NCI-H2196 treated with DMSO at 0.1 percent for 48 hours (cell line): ENCODE measurements around the gene CYB5B.

ENCODE experiments used
- DNase-seq: peaks from one replicate; lab custom pipeline; 2025; ENCODE audit not compliant: unreplicated experiment; lab: John Stamatoyannopoulos, UW

Gene CYB5B

DNA sequence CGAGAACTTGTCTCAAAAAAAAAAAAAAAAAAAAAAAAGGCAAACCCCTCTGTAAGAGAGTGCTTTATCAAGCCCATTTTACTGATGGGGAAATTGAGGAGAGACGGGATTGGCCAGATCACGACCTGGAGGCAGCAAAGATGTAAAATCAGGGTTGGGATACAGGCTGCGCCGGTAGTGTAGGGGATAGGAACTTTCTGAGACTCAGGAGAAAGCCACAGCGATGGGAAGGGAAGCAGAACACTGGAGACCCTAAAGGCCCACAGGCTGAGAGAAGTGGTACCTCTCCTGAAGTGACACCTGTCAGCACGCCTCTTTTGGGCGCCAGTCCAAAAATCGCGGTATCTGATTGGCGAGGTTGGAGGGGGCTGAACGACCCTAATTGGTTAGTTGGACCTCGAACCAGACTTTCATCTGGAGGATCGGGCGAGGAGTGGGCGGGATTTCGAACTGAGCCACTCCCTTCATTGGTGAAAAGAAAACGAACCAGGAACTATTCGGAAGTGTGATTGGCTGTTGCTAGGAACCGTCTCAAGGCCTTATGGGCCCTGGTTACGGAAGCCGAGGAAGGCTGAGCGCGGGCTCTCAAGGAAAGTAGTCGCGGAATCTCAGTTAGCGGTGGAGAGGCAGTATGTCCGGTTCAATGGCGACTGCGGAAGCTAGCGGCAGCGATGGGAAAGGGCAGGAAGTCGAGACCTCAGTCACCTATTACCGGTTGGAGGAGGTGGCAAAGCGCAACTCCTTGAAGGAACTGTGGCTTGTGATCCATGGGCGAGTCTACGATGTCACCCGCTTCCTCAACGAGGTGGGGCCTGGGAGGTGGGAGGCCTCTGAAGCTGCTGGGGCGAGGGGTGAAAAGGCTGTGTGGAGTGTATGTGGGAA, at the start of gene CYB5B:
Gene CYB5B (plus strand): TSS at position 567 of the 882 bp plus-strand sequence. CDS start 65 bp downstream, at position 632.
- peak; percentile 85 for DNase-seq

DNA sequence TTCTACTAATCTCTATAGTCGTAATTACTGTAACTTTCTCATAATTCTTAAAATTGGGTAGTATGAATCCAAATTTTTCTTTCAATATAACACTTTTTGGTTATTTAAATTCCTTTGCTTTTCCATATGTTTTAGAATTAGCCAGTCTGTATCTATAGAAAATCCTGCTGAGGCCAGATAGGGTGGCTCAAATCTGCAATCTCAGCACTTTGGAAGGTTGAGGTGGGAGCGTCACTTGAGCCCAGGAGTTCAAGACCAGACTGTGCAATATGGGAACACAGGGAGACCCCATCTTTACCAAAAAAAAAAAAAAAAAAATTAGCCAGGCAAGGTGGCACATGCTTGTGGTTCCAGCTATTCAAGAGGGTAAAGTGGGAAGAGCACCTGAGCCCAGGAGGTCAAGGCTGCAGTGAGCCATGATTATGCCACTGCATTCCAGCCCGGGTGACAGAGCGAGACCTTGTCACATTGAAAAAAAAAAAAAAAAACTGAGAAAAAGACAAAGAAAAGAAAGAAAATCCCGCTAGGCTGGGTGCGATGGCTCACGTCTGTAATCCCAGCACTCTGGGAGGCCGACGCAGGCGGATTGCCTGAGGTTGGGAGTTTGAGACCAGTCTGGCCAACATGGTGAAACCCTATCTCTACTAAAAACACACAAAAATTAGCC, 47.9 kb upstream of the CYB5B start:
- no peak for DNase-seq

GRCh38 chr16:69378036-69378435, 46.4 kb upstream of the CYB5B start:
- no peak for DNase-seq

- no peak for DNase-seq
These were observed 45.7 kb upstream of the CYB5B start for GRCh38 chr16:69378760-69379159.

- no peak for DNase-seq
These were observed 43.2 kb upstream of the CYB5B start for GRCh38 chr16:69381231-69381630.

DNA sequence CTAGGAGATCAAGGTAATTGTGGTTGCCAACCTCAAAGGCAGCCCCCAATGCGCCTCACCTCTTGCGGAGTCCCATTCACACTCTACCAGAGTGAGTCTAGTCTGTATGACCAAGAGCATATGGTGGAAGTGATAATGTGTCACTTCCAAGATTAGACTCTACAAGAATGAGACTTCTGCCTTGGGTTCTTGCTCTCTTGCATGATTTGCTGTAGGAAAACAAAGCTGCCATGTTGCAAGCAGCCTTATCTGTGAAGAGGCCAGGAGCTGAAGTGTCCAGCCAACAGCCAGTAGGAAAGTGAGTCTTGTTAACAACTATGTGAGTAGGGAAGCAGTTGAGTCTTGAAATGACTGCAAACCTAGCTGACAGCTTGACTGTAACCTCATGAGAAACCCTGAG, 42.0 kb upstream of the CYB5B start:
- no peak for DNase-seq

GRCh38 chr16:69384974-69385373, 39.4 kb upstream of the CYB5B start:
- DNase-seq = no peak

- DNase-seq = no peak
These were observed 37.8 kb upstream of the CYB5B start for GRCh38 chr16:69386596-69386995.

- DNase-seq = no peak
These were observed 30.2 kb upstream of the CYB5B start for GRCh38 chr16:69393898-69394849.

GRCh38 chr16:69395859-69396186, 28.6 kb upstream of the CYB5B start:
- no peak for DNase-seq

DNA sequence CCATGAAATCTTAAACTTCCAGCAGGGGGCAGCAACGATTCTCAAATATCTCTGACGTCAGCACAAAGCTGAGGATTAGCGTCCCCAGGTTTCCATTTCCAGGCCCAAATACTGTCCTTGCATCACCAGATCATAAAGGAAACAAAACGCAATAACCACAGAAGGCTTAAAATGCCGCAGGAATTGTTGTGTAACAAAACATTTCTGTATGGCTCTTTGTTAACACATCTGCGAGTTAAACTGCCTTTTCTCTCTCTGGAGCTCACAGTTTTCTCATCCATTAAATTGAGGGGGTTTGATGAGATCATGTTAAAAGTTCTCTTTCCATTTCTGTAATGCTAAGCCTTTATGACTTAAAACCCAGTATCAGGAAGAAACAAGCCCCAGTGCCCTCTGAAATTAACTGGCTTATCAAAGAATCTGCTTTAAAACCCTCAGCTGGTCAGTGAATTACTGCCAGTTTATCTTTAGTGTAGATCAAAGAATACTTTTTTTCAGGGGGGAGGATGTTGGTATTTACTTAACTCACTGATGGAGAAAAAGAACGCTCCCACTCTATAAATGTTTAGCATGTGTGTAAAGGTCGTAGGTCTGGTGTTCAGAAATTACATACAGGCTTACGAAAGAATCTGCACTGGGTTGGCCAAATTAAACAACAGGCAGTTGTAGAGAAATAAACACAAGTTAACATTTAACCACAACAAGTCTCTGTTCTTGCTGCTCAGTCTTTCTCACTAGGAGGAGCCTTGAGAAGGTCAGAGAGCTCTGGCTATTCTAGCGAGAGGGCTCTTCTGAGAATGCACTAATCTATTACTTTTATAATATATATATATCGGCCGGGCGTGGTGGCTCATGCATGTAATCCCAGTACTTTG, 28.0 kb upstream of the CYB5B start:
- DNase-seq = peak; percentile 15

- DNase-seq = no peak
These were observed 26.4 kb upstream of the CYB5B start for GRCh38 chr16:69397821-69398521.

GRCh38 chr16:69399361-69399760, 25.1 kb upstream of the CYB5B start:
- DNase-seq = no peak

GRCh38 chr16:69402439-69402838, 22.0 kb upstream of the CYB5B start:
- DNase-seq = no peak

DNA sequence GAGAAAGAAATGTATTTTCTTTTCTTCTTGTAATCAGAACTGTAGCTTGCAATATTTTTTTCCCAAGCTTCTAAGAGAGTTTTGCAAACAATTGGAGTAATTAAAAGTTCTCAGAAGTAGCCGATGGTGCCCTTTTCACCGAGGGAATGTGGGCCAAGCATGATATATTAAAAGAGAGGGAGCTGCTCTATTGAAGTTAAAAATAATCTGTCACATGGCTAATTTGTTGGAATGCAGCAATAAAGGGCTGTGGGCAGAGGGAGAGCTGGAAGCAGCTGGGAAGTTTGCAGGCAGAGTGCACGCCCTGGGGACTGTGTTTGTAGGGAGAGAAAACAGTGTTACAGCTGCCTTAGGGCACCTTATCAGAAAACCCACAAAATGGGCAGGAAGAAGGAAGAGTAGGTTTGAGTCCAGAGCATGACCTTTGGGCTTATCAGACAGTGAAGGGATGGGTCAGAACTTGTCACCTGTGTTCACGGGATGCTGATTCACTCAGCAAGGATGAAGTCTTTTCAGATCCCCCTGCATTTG, 20.1 kb upstream of the CYB5B start:
- DNase-seq = no peak

GRCh38 chr16:69405326-69405725, 19.1 kb upstream of the CYB5B start:
- DNase-seq = no peak

DNA sequence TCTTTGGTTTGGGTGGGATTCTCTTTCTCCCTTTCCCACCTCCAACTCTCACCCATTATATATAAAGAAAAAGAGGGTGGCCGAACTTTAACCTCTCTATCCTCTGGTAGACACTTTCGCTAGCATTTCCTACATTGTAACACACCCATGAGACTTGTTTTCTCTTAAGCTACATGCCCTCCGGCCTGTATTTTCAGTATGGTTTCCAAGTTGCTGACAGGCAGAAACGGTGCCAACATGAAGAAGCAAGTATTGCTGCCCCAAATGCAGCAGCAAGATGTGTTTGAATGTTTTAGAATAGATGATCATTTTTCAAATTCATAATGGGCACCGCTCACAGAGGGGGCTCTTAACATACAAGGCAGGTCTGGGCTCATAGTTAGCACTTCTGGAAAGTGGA, 18.7 kb upstream of the CYB5B start:
- DNase-seq = no peak

- DNase-seq = no peak
These were observed 17.6 kb upstream of the CYB5B start for GRCh38 chr16:69406780-69407331.

DNA sequence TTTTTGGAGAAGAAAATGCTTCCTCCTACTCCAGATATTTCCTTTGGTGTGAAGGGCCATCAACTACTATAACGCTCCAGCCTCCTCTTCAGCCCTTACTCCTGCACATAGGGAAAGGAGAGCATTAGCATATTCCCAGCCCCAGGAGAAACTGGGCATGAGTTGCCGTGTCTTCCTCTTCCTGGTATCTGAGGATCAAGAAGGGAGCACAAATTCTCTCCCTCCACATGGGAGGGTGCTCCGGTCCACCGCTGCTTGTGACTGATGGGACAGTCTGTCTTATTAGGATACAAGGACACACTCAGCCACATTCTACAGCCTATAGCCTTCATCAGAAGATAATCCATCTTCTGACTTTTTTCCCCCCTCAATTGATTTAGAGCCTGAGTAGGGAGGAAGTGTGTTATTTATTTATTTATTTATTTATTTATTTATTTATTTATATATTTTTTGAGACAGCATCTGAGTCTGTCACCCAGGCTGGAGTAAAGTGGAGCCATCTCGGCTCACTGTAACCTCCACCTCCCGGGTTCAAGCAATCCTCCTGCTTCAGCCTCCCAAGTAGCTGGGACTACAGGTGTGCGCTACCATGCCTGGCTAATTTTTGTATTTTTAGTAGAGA, 16.6 kb upstream of the CYB5B start:
- no peak for DNase-seq
